H1 (cell line): ENCODE data around the gene MAGIX. TPM values are rescaled to one million over a fixed set of nuclear protein-coding genes. Genes with fewer than 3 reads are reported as not detected.

Experiments
- CTCF ChIA-PET: fragments of 300-600 bp; sonication (Branson Sonifier 250); formaldehyde crosslinking; loops from one replicate; lab custom pipeline; 2021; ENCODE audit not compliant: partially characterized antibody; lab: Charles Lee
- POLR2A ChIA-PET: fragments of 300-600 bp; sonication (Branson Sonifier 250); formaldehyde crosslinking; loops from one replicate; lab custom pipeline; 2021; ENCODE audit warnings: inconsistent platforms; ENCODE audit not compliant: partially characterized antibody; lab: Charles Lee
- DNase-seq, 2 experiments: peaks; one replicate each; pipeline versions ENCODE4 v3.0.0 to v3.0.0-alpha.2; 2010 to 2022; ENCODE audit warnings: low spot score in 2 of 2, low read depth in 1 of 2, mixed read lengths in 1 of 2
- FAIRE-seq: peaks from 2 replicates; lab custom pipeline; 2011; peaks lifted over from hg19 to GRCh38; lab: Jason Lieb, UNC
- H2AFZ ChIP-seq: 2 replicates; pipeline ENCODE4 v1.8.1; 2012; ENCODE audit warnings: low read length, inconsistent platforms
- H2AK5ac ChIP-seq: 2 replicates; pipeline ENCODE4 v1.6.1; 2013; ENCODE audit warnings: low read depth, low read length
- H2BK120ac ChIP-seq: replicated peaks from 2 replicates; pipeline ENCODE3; 2013; ENCODE audit warnings: low read depth, low read length, inconsistent platforms
- H2BK12ac ChIP-seq: 2 replicates; pipeline ENCODE4 v1.6.1; 2013; ENCODE audit warnings: low read depth, low read length
- H2BK15ac ChIP-seq: 2 replicates; pipeline ENCODE4 v1.6.1; 2013; ENCODE audit warnings: low read length
- H2BK20ac ChIP-seq: 2 replicates; pipeline ENCODE4 v1.6.1; 2013; ENCODE audit warnings: low read length
- H2BK5ac ChIP-seq: 2 replicates; pipeline ENCODE4 v1.6.1; 2013; ENCODE audit warnings: low read depth, low read length
- H3K14ac ChIP-seq: 2 replicates; pipeline ENCODE4 v1.6.1; 2013; ENCODE audit warnings: inconsistent platforms; ENCODE audit not compliant: insufficient read length
- H3K18ac ChIP-seq: 2 replicates; pipeline ENCODE4 v1.6.1; 2013; ENCODE audit warnings: low read length; ENCODE audit errors: extremely low read depth
- H3K23ac ChIP-seq: 2 replicates; pipeline ENCODE4 v1.6.1; 2013; ENCODE audit warnings: inconsistent platforms; ENCODE audit not compliant: insufficient read length
- H3K23me2 ChIP-seq: 2 replicates; pipeline ENCODE4 v1.6.1; 2013; ENCODE audit warnings: low read depth, low read length
- H3K27ac ChIP-seq: 2 replicates; pipeline ENCODE4 v1.6.1; 2011; ENCODE audit warnings: low read depth, low read length, inconsistent platforms
- H3K27me3 ChIP-seq, 4 experiments: replicated peaks in 1 of 4; 1 replicate in 1 of 4; 2 replicates in 3 of 4; pipeline versions ENCODE4 v1.6.1 to v1.8.1; 2011 to 2013; ENCODE audit warnings: low read length in 3 of 4, mild to moderate bottlenecking in 3 of 4, inconsistent platforms in 2 of 4, mixed read lengths in 2 of 4, moderate library complexity in 1 of 4; ENCODE audit not compliant: control insufficient read depth in 3 of 4, insufficient read depth in 3 of 4; ENCODE audit errors: extremely low read depth in 1 of 4
- H3K36me3 ChIP-seq, 4 experiments: 2 replicates each; pipeline versions ENCODE4 v1.6.1 to v1.8.1; 2011 to 2013; ENCODE audit warnings: mild to moderate bottlenecking in 4 of 4, low read length in 3 of 4, moderate library complexity in 2 of 4, control low read depth in 1 of 4, inconsistent platforms in 1 of 4; ENCODE audit not compliant: insufficient read depth in 4 of 4, control insufficient read depth in 2 of 4
- H3K4ac ChIP-seq: replicated peaks from 2 replicates; pipeline ENCODE3; 2013; ENCODE audit warnings: low read length, low read depth, mixed read lengths, inconsistent platforms; ENCODE audit not compliant: insufficient read length
- H3K4me1 ChIP-seq, 4 experiments: replicated peaks in 1 of 4; 1 replicate in 1 of 4; 2 replicates in 3 of 4; pipeline versions ENCODE4 v1.6.1 to v1.8.1; 2011 to 2013; ENCODE audit warnings: low read length in 3 of 4, inconsistent platforms in 2 of 4, mixed read lengths in 1 of 4; ENCODE audit not compliant: insufficient read depth in 4 of 4, control insufficient read depth in 3 of 4
- H3K4me2 ChIP-seq, 2 experiments: 2 replicates each; pipeline versions ENCODE4 v1.6.1 to v1.8.1; 2011 to 2013; ENCODE audit warnings: low read depth in 2 of 2, low read length in 2 of 2, control low read depth in 1 of 2, inconsistent platforms in 1 of 2, mild to moderate bottlenecking in 1 of 2; ENCODE audit not compliant: insufficient read depth in 1 of 2
- H3K4me3 ChIP-seq, 4 experiments: fragments of 200-600, 300-600 bp in 1 of 4; sonication (generic), shearing (Covaris generic), sonication (Bioruptor Twin) in 1 of 4; 2 replicates each; pipeline versions ENCODE4 v1.5.1 to v1.8.1; 2011 to 2016; ENCODE audit warnings: low read length in 4 of 4, low read depth in 3 of 4, control low read depth in 2 of 4, inconsistent platforms in 2 of 4, mild to moderate bottlenecking in 2 of 4, mixed read lengths in 1 of 4, moderate library complexity in 1 of 4; ENCODE audit not compliant: insufficient read depth in 2 of 4; ENCODE audit errors: extremely low read depth in 1 of 4
- H3K56ac ChIP-seq: replicated peaks from 2 replicates; pipeline ENCODE3; 2013; ENCODE audit warnings: low read depth, mild to moderate bottlenecking, mixed read lengths, low read length, inconsistent platforms; ENCODE audit not compliant: insufficient read length
- H3K79me1 ChIP-seq: 2 replicates; pipeline ENCODE4 v1.6.1; 2013; ENCODE audit warnings: low read depth, low read length, control low read depth
- H3K79me2 ChIP-seq, 2 experiments: 2 replicates each; pipeline versions ENCODE4 v1.6.1 to v1.8.1; 2012 to 2013; ENCODE audit warnings: low read length in 2 of 2, mild to moderate bottlenecking in 2 of 2, inconsistent platforms in 1 of 2; ENCODE audit not compliant: insufficient read depth in 2 of 2, control insufficient read depth in 1 of 2
- H3K9ac ChIP-seq, 4 experiments: replicated peaks in 1 of 4; 1 replicate in 1 of 4; 2 replicates in 3 of 4; pipeline versions ENCODE4 v1.6.1 to v1.8.1; 2011 to 2013; ENCODE audit warnings: low read depth in 3 of 4, low read length in 3 of 4, control low read depth in 2 of 4, mild to moderate bottlenecking in 2 of 4, moderate library complexity in 2 of 4, inconsistent platforms in 1 of 4; ENCODE audit errors: extremely low read depth in 1 of 4
- H3K9me3 ChIP-seq, 2 experiments: 2 replicates each; pipeline versions ENCODE4 v1.6.1 to v1.8.1; 2012 to 2013; ENCODE audit warnings: mild to moderate bottlenecking in 2 of 2, moderate library complexity in 2 of 2, control low read depth in 1 of 2, inconsistent platforms in 1 of 2, low read depth in 1 of 2, low read length in 1 of 2, mixed read lengths in 1 of 2; ENCODE audit not compliant: insufficient read depth in 2 of 2
- H4K20me1 ChIP-seq, 2 experiments: replicated peaks in 1 of 2; 2 replicates each; pipeline versions ENCODE3 to v1.8.1; 2011 to 2013; ENCODE audit warnings: inconsistent platforms in 2 of 2, low read length in 2 of 2, mild to moderate bottlenecking in 1 of 2; ENCODE audit not compliant: insufficient read depth in 2 of 2, control insufficient read depth in 1 of 2
- H4K5ac ChIP-seq: 2 replicates; pipeline ENCODE4 v1.6.1; 2013; ENCODE audit warnings: low read length, low read depth, mixed read lengths, inconsistent platforms; ENCODE audit not compliant: insufficient read length
- H4K8ac ChIP-seq: 2 replicates; pipeline ENCODE4 v1.8.0; 2013; ENCODE audit warnings: mild to moderate bottlenecking, moderate library complexity, low read length, inconsistent platforms; ENCODE audit not compliant: insufficient read depth; ENCODE audit errors: extremely low read depth
- H4K91ac ChIP-seq: replicated peaks from 2 replicates; pipeline ENCODE3; 2013; ENCODE audit warnings: low read length, mixed read lengths, inconsistent platforms; ENCODE audit not compliant: insufficient read length
- HDAC6 ChIP-seq: IDR thresholded peaks from one replicate; pipeline ENCODE4 v1.7.1; 2012; ENCODE audit warnings: low read depth, mild to moderate bottlenecking, inconsistent platforms, low read length, moderate library complexity
- SP2 ChIP-seq: IDR thresholded peaks from 2 replicates; pipeline ENCODE4 v1.6.1; 2012; ENCODE audit warnings: mild to moderate bottlenecking, low read length, inconsistent platforms
- YY1 ChIP-seq: IDR thresholded peaks from 2 replicates; pipeline ENCODE4 v1.6.1; 2011; ENCODE audit warnings: low read depth, mild to moderate bottlenecking, low read length
- WGBS, 2 experiments: shearing (Covaris generic) in 1 of 2; methylation state at CpG; one replicate each; pipeline versions ENCODE4 v1.1.6 to v1.1.7; 2013 to 2015; ENCODE audit warnings: low lambda C conversion rate in 2 of 2, mixed read lengths in 2 of 2, inconsistent platforms in 1 of 2, low coverage in 1 of 2, missing lambda C conversion rate in 1 of 2; ENCODE audit not compliant: insufficient replicate concordance in 2 of 2, insufficient coverage in 1 of 2, insufficient read length in 1 of 2; ENCODE audit errors: extremely low coverage in 1 of 2, missing lambda C conversion rate in 1 of 2; 5-methylcytosine and 5-hydroxymethylcytosine counted together
- polyA plus RNA-seq, 7 experiments: library from polyadenylated mRNA; depleted of rRNA in 3 of 7; stranded (reverse) in 5 of 7; unstranded in 2 of 7; fragments of >200 nt in 5 of 7; fragments of 200-250 nt in 2 of 7; gene quantifications; 1 replicate in 5 of 7; 2 replicates in 1 of 7; 4 replicates in 1 of 7; pipeline versions ENCODE4 v1.2.1 to v1.2.3, GENCODE V29; 2011 to 2013; ENCODE audit warnings: missing spikeins in 2 of 7, mixed read lengths in 2 of 7
- total RNA-seq: library from RNA; stranded (reverse); fragmentation: NEBNext Ultra II Directional; extraction: Animal tissue kit (Norgen Biotek cat#: 25700); gene quantifications from 2 replicates; pipeline ENCODE4 v1.2.1, GENCODE V29; 2021
- TF ChIP-seq, protein P1 (sequence below): IDR thresholded peaks from 2 replicates; pipeline ENCODE4 v1.6.1; 2011; ENCODE audit warnings: low read depth, mild to moderate bottlenecking, low read length; ENCODE audit not compliant: insufficient read depth

The MAGIX gene
- total and polyA plus RNA-seq, 2 of the 8 experiments (the other 6 are each of a cell fraction or from before 2014, with no cell fraction given), result 0.37 to 1.1 TPM

DNA sequence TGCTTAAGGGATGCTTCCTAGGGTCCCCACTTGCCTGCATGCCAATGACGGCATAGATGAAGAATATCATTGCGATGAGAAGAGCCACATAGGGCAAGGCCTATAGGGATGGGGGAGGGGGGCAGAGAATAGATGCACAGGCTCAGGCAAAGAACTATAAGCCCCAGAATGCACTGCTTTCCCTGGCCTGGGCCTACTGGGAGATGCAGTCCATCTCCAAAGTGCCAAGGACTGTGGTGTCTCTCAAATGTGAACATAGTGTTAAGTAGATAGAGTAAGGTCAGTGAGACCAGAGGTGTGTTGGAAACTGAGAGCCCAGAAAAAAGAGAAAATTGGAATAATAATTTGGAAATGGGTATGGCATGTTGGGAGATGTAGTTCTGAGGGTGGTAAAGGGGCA, 49.7 kb downstream of the MAGIX start:
- H3K14ac ChIP-seq, result no peak overlapping the region
- H3K18ac ChIP-seq, result no peak overlapping the region
- no peak overlapping the region for H2AFZ ChIP-seq
- H3K4ac ChIP-seq, result no peak overlapping the region
- H2BK5ac ChIP-seq, result no peak overlapping the region
- no peaks in the 10 kb centered on the region for H3K79me2 ChIP-seq
- H3K9ac ChIP-seq, result no peak overlapping the region
- no CpG with 5 or more reads among the region's 2 CpGs for WGBS, 2 experiments
- CTCF ChIA-PET, result no interaction called here
- H4K5ac ChIP-seq, result no peak overlapping the region
- H3K4me1 ChIP-seq, result peaks cover 0 to 9% (median 2%) of the 10 kb centered on the region in 4 experiments; a peak in 2 of 7 replicates
- H3K27ac ChIP-seq, result no peak overlapping the region
- TF ChIP-seq YY1 (no peak), SP2 (no peak), HDAC6 (no peak)
- TF ChIP-seq, protein P1, sequence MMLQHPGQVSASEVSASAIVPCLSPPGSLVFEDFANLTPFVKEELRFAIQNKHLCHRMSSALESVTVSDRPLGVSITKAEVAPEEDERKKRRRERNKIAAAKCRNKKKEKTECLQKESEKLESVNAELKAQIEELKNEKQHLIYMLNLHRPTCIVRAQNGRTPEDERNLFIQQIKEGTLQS, result no peak
- DNase-seq (no peak), FAIRE-seq (no peak)
- H4K91ac ChIP-seq, result no peak overlapping the region
- H3K23me2 ChIP-seq, result no peaks in the 10 kb centered on the region
- H3K23ac ChIP-seq, result no peak overlapping the region
- H3K27me3 ChIP-seq, result no peaks in the 10 kb centered on the region
- no peaks in the 10 kb centered on the region for H3K79me1 ChIP-seq
- H3K56ac ChIP-seq, result no peak overlapping the region
- POLR2A ChIA-PET, result no interaction called here
- no peak overlapping the region for H4K8ac ChIP-seq
- no peaks in the 10 kb centered on the region for H4K20me1 ChIP-seq
- H2BK15ac ChIP-seq, result no peak overlapping the region
- H2BK20ac ChIP-seq, result no peak overlapping the region
- no peak overlapping the region for H3K4me2 ChIP-seq
- H3K9me3 ChIP-seq, result no peaks in the 10 kb centered on the region
- no peak overlapping the region for H2BK120ac ChIP-seq
- H3K36me3 ChIP-seq, result no peaks in the 10 kb centered on the region
- no peak overlapping the region for H2BK12ac ChIP-seq
- no peak overlapping the region for H2AK5ac ChIP-seq
- H3K4me3 ChIP-seq, result no peak overlapping the region
